OCI-LY1 (cell line): Measurements from ENCODE around the gene BTBD7.

ENCODE experiments used
- EZH2 ChIP-seq: fragments of 200-600 bp; sonication (generic), shearing (Covaris generic); IDR thresholded peaks from 2 replicates; pipeline ENCODE4 v1.8.0; 2017; ENCODE audit warnings: borderline replicate concordance, mixed run types, mild to moderate bottlenecking, antibody characterized with exemption, low read length, moderate library complexity, mixed read lengths
- TF ChIP-seq, protein P1 (sequence below): fragments of 200-600 bp; sonication (generic), shearing (Covaris generic); IDR thresholded peaks from 2 replicates; pipeline ENCODE4 v1.5.1; 2017; ENCODE audit warnings: mild to moderate bottlenecking, antibody characterized with exemption, low read length, moderate library complexity, mixed read lengths

DNA sequence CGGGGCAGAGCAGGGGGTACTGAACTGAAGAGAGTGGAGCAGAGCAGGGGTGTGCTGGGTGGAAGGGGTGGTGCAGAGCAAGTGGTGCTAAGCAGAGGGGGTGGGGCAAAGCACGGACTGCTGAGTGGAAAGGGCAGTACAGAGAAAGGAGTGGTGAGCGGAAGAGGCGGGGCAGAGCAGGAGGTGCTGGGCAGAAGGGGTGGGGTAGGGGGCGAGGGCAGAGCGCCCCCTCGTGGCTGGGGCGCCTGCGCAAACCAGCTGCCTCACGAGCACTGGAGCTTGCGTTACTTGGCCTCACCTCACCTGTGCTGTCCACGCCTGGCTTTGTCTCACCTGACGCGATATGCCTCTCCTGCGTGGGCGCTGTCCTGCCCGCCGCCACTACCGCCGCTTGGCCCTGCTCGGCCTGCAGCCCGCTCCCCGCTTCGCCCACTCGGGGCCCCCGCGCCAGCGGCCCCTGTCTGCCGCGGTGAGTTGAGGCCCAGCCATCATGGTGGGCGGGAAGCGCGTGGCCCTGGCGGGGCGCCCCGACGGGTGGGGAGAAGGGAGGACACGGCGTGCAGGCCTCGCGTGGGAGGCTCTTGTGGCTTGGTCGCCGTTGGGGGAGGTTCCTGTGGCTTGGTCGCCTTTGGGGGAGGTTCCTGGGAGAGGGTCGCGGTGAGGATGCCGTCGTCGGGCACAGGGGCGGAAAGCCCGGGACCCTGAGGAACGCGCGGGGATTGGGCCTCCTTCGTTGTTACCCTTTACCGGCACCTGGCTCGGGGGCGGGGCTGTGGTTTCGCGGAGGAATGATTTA lies 14.3 kb upstream of the BTBD7 start, which contains the start of gene COX8C:
- TF ChIP-seq, protein P1, sequence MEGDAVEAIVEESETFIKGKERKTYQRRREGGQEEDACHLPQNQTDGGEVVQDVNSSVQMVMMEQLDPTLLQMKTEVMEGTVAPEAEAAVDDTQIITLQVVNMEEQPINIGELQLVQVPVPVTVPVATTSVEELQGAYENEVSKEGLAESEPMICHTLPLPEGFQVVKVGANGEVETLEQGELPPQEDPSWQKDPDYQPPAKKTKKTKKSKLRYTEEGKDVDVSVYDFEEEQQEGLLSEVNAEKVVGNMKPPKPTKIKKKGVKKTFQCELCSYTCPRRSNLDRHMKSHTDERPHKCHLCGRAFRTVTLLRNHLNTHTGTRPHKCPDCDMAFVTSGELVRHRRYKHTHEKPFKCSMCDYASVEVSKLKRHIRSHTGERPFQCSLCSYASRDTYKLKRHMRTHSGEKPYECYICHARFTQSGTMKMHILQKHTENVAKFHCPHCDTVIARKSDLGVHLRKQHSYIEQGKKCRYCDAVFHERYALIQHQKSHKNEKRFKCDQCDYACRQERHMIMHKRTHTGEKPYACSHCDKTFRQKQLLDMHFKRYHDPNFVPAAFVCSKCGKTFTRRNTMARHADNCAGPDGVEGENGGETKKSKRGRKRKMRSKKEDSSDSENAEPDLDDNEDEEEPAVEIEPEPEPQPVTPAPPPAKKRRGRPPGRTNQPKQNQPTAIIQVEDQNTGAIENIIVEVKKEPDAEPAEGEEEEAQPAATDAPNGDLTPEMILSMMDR, result peak; percentile 20; the same call in 1 of the 2 replicates
- TF ChIP-seq EZH2, result no peak
